ENCODE measurements around the gene HYAL2.

HYAL2 gene

DNA sequence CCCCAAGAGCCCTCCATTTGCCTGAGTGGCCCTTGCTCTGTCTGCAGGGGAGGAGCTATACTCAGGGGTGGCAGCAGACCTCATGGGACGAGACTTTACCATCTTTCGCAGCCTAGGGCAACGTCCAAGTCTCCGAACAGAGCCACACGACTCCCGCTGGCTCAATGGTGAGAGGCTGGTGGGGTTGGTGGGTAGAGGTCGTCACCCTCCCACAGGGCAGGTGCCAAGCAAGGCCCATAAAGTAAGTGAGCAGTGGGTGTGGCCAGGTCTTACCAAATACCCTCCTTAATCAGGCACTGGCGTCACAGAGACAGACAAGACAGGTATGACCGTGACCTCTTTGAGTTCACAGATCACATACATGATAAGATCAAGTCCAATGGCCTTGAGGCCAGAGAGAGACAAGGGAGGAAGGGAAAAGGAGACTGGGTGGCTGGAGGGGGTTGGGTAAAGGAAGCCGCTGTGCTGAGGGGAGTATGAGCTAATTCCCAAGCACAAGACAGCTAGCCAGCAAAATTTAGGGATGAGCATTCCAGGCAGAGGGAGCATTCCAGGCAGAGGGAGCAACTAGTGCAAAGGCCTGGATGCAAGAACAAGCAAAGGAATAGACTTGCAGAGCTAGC is 51.1 kb downstream of the HYAL2 start:
- no peak for DNase-seq (ENCODE audit: low read depth, low spot score)

DNA sequence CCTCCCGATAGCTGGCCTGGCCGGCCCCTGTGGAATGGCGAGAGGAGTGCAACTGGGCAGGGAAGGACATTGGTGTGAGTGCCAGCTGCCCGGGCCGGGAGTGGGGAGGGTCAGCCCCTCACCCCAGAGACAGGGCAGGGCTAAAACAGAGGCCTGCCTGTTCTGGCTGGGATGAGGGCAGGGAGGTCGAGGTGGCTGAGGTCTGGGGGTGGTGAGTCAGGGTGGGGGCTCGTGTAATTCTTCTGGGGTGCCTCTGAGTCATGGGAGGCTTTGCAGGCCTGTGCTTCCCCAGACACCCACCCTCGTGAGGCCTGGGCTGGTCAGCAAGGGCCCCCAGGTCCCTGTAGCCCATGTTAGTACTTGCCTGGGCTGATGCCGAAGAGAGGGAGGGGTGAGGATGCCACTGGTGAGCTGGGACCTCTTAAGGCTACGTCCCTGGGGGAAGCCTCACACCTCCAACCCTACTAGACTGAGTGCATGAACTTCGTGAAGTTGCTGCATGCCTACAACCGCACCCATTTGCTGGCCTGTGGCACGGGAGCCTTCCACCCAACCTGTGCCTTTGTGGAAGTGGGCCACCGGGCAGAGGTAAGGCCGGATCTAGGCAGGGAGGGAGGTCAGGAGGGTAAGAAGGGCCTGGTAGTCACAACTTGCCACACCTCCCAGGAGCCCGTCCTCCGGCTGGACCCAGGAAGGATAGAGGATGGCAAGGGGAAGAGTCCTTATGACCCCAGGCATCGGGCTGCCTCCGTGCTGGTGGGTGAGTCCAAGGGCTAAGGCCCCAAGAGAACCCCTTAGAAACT is 51.9 kb downstream of the HYAL2 start:
- no peak for DNase-seq (ENCODE audit: low read depth, low spot score)

DNA sequence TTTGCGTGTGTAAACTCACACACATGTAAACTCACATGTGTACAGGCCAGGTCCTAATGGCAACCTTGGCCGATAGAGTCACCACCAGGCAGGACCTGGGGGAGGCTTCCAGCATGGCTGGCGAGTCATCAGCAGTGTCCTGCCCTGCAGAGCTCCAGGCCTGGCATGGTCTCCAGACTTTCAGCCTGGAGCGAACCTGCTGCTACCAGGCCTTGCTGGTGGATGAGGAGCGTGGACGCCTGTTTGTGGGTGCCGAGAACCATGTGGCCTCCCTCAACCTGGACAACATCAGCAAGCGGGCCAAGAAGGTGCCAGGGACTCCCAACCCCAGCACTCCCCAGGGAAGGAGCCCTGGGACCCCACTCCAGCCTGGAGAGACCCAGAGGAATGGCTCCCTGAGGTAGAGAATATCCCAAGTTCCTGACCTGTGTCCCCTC is 52.5 kb downstream of the HYAL2 start:
- no peak for DNase-seq (ENCODE audit: low read depth, low spot score)

DNA sequence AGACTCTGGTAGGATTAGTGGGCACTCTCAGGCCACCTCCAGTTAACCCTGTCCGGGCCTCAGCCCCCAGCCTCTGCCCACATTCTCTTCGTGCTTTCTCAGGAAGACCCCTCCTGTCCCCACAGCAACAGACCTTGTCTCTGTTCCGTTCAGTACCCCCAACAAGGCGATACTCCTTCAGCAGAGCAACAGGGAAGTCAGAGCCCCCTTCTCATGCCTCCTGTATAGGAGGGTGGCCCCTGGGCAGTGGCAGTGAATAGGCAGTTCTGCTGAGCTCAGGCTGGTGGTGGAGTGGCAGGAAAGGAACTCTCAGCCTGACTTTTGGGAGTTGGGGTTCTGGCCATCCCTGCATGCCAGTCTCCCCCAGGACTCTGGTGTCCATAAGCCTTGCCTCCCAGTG is 53.1 kb downstream of the HYAL2 start:
- no peak for DNase-seq (ENCODE audit: low read depth, low spot score)

DNA sequence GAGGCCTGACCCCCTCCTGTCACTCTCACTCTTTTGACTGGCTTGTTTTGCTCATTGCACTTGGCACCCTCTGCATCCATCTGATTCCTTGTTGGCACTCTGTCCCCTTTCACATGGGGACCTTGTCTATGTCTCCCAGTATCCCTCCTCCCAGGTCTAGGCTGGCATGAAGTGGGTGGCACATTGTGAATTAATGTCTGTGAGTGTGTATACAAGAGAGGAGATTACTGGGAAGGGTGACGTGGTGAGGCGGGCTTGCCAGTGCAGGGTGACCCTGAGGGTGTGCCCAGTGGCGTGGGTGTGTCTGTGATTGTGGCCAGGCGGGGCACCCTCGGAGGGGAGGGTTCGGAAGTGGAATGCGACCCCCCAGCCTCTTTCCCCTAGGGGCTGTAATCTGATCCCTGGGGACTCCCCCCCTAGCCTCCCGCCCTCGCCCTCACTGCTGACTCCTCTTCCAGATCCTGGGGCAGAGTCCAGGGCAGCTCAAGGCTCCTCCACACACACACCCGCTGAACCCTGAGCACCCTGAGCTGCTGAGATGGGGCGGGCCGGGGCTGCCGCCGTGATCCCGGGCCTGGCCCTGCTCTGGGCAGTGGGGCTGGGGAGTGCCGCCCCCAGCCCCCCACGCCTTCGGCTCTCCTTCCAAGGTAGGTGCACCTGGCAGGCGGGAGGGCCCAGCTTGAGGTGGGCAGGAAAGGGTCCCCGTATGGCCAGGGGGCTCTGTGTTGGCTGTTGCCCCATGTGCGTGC is 53.7 kb downstream of the HYAL2 start, which contains the start of gene SEMA3B:
TSS of gene SEMA3B (plus strand) at position 445 of the 749 bp plus-strand sequence. CDS start at position 539, 94 bp downstream.
- no peak for DNase-seq (ENCODE audit: low read depth, low spot score)

DNA sequence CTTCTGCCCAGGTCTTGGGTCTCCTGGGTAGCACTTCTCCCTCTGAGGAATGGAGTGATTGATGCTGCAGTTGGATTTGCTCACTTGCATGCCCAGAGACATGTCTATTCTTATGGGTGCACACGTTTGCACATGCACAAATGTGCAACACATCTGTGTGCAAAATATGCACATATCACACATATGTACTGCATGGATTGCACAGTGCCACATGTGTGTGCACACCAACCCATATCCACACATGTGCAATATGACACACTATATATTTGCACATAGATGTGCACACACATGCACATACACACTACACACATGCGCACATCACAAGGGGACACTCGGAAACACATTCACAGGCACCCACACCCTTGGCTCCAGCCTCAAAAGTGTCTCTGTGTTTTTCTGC is 54.3 kb downstream of the HYAL2 start:
- DNase-seq (ENCODE audit: low read depth, low spot score) = no peak

All from brain pericyte (primary cell).